HFF-Myc (cell line): Measurements from ENCODE around the gene SLC18A3.

Experiments
- DNase-seq: peaks from one replicate; pipeline ENCODE4 v3.0.0-alpha.2; 2011; ENCODE audit warnings: low read depth; ENCODE audit errors: extremely low read depth
- H3K4me3 ChIP-seq: replicated peaks from 2 replicates; pipeline ENCODE4 v1.5.1; 2011; ENCODE audit warnings: low read depth, mild to moderate bottlenecking, control low read depth, low read length
- TF ChIP-seq, protein P1 (sequence below): IDR thresholded peaks from 2 replicates; pipeline ENCODE4 v1.5.1; 2012; ENCODE audit warnings: mild to moderate bottlenecking, low read depth, low read length, control low read depth; ENCODE audit errors: missing control alignments

The SLC18A3 gene

DNA sequence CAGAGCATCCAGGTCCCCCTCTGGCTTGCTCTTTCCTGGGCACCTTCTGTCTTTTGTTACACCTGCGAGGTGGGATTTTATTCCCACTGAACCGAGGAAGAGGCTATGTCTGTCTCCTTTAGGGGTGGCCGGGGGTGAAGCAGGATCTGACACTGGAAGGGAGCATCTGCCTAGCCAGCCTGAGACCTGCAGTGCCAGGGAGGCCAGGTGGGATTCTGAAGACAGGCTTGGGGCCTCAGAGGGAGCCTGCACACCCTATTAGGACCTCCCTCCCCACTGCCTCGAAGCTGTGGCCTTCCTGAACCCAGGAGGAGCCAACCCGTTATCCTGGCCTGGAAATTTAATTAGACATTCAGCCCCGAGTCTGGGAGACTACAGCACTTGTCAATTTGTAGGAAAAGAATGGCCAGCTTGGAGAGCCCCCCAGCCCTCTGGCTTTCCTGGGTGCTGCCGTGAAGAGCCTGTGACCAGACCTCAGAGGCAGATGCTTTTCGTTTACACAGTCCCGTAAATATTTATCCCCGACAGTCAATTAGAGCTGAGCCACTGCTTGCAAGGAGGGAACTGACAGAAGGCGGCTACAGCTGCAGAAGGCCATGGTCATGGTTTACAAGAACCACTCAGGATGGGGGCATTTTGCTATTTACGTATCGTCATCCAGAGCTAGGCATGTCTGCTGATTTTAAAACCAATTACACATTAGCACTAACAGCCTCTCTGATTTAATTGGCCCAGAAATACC, 23.4 kb downstream of the SLC18A3 start:
- TF ChIP-seq, protein P1, sequence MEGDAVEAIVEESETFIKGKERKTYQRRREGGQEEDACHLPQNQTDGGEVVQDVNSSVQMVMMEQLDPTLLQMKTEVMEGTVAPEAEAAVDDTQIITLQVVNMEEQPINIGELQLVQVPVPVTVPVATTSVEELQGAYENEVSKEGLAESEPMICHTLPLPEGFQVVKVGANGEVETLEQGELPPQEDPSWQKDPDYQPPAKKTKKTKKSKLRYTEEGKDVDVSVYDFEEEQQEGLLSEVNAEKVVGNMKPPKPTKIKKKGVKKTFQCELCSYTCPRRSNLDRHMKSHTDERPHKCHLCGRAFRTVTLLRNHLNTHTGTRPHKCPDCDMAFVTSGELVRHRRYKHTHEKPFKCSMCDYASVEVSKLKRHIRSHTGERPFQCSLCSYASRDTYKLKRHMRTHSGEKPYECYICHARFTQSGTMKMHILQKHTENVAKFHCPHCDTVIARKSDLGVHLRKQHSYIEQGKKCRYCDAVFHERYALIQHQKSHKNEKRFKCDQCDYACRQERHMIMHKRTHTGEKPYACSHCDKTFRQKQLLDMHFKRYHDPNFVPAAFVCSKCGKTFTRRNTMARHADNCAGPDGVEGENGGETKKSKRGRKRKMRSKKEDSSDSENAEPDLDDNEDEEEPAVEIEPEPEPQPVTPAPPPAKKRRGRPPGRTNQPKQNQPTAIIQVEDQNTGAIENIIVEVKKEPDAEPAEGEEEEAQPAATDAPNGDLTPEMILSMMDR = no peak
- no peak overlapping the region for H3K4me3 ChIP-seq

GRCh38 chr10:49634069-49634660, 24.1 kb downstream of the SLC18A3 start:
- no peak overlapping the region for H3K4me3 ChIP-seq
- no peak for DNase-seq

More for the DNA sequence above, 23.4 kb downstream of the SLC18A3 start:
- no peak for DNase-seq

GRCh38 chr10:49642311-49642710, 32.2 kb downstream of the SLC18A3 start:
- H3K4me3 ChIP-seq = no peak overlapping the region
- TF ChIP-seq, protein P1 = no peak
- no peak for DNase-seq

More at GRCh38 chr10:49634069-49634660, 24.1 kb downstream of the SLC18A3 start:
- TF ChIP-seq, protein P1 = no peak

DNA sequence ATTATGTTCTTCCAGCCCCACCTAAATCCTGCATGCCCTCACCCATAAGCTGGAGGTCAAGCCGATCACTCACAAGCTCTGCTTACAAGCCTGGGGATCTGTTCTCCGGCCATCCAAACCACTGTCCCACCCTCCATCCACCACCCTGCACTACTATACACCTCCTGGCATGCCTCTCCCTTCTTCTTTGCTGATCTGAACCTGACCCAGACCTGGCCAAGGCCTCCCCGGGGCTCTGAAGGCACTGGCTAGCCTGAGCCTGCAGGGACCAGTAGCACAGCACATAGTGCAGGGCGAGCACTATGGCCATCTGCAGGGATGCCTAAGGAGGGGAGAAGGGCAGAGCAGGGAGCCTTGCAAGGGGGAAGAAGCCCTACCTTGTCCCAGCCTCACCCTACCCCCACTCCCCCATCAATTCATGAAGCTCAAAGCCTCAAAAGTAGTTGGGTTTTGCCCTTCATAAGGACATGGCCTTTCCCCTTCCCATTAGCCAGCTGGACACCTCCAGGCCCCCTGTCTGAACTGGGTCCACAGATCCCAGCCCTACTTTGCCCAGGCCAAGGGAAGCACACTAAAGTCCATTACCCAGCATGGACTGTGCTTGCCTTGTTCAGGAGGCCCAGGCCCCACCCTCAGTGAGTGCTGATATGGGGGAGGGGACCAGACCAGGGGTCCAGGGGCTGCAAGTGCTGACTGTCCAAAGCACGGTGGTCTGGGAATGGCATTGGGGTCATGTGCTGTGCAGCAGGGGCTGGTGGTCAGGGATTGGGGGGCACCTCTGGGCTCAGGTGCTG, 33.3 kb downstream of the SLC18A3 start:
- no peak overlapping the region for H3K4me3 ChIP-seq
- no peak for DNase-seq
- TF ChIP-seq, protein P1 = no peak

DNA sequence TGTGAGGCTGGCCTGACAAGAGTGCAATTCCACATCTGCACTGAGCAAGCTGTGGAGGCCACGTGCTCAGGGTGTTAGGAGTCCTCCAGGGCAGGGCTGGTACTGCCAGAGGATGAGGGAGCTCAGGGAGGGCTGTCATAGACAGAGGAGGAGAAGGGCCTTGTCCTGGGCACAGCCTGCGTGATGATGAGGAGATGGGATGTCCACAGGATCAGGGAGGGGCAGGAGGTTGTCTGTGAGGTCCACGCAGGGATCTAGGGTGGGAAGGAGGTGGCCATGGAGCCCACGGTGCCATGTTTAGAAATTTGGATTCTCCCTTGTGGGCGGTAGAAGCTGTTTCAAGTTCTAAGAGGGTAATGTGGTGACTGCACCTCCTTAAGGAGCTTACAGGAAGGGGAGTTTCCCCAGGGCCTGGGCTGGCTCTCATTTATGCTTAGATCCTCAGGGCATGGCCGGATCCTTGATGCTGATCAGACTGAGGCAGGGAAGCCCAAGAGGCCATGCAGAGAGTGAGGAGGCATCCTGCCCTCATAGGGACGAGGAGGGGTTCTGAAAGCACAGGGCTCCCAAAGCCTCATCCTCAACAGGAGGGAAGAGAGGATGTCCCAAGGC, 34.0 kb downstream of the SLC18A3 start:
- no peak overlapping the region for H3K4me3 ChIP-seq
- TF ChIP-seq, protein P1 = no peak
- DNase-seq = no peak

GRCh38 chr10:49645417-49645816, 35.3 kb downstream of the SLC18A3 start:
- H3K4me3 ChIP-seq = no peak overlapping the region
- TF ChIP-seq, protein P1 = no peak
- DNase-seq = no peak
